ENCODE measurements around the gene PTPN22. TPM values are rescaled to one million over a fixed set of nuclear protein-coding genes. Genes with fewer than 3 reads are reported as not detected.

The PTPN22 gene
- total and polyA plus RNA-seq, 9 of the 15 experiments (the other 6 are each of a cell fraction or from before 2014, with no cell fraction given): 0.45 to 4.6 (median 1.1) TPM

DNA sequence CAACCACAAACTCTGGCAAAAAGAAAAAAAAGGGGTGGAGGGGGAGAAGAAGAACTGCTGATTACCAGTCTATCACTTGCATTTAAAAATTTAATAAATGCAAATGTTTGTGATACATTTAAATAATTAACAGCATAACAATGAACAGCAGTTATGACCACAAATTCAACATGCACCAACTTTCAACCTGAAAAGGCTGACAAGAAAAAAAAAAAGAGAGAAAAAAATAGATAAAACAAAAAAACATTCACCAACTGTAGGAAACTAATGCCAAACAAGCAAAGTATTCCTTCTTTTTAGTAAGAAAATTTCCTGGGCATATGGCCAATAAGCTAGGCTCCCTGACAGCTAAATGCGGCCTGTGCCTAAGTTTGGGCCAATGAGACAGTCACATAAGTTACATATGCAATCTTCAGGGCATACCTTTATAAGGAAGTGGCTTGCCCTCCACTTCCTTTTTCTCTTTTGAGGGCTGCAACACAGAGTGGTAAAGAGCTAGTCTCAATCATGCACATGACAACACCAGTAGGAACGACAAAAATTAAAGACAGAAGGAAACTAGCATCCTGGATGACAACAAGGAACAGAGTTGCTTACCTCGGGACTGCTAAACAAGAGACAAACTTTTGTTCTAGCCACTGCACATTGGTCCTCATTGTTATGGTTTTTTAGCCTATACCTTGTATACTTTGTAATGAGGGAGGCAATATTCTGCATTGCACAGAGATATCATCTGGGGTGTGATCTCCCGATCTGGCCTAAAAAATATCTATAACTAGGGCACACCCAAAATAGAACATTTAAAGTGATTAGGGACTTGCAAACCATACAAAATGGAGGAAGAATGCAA, 88.0 kb downstream of the PTPN22 start (continued):
- no peak for TF ChIP-seq KDM5B (IDR thresholded peaks at IDR 0.05; ENCODE audit: insufficient replicate concordance, low read depth, low read length)
- TF ChIP-seq SMAD2 (IDR thresholded peaks at IDR 0.05; ENCODE audit: low read depth, low read length): no peak
- peak; percentile 35; the same call in 1 of the 2 replicates for TF ChIP-seq TRIM28 (IDR thresholded peaks at IDR 0.05)
- TF ChIP-seq, protein P1, sequence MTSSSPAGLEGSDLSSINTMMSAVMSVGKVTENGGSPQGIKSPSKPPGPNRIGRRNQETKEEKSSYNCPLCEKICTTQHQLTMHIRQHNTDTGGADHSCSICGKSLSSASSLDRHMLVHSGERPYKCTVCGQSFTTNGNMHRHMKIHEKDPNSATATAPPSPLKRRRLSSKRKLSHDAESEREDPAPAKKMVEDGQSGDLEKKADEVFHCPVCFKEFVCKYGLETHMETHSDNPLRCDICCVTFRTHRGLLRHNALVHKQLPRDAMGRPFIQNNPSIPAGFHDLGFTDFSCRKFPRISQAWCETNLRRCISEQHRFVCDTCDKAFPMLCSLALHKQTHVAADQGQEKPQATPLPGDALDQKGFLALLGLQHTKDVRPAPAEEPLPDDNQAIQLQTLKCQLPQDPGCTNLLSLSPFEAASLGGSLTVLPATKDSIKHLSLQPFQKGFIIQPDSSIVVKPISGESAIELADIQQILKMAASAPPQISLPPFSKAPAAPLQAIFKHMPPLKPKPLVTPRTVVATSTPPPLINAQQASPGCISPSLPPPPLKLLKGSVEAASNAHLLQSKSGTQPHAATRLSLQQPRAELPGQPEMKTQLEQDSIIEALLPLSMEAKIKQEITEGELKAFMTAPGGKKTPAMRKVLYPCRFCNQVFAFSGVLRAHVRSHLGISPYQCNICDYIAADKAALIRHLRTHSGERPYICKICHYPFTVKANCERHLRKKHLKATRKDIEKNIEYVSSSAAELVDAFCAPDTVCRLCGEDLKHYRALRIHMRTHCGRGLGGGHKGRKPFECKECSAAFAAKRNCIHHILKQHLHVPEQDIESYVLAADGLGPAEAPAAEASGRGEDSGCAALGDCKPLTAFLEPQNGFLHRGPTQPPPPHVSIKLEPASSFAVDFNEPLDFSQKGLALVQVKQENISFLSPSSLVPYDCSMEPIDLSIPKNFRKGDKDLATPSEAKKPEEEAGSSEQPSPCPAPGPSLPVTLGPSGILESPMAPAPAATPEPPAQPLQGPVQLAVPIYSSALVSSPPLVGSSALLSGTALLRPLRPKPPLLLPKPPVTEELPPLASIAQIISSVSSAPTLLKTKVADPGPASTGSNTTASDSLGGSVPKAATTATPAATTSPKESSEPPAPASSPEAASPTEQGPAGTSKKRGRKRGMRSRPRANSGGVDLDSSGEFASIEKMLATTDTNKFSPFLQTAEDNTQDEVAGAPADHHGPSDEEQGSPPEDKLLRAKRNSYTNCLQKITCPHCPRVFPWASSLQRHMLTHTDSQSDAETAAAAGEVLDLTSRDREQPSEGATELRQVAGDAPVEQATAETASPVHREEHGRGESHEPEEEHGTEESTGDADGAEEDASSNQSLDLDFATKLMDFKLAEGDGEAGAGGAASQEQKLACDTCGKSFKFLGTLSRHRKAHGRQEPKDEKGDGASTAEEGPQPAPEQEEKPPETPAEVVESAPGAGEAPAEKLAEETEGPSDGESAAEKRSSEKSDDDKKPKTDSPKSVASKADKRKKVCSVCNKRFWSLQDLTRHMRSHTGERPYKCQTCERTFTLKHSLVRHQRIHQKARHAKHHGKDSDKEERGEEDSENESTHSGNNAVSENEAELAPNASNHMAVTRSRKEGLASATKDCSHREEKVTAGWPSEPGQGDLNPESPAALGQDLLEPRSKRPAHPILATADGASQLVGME (CRISPR knock-in tag; IDR thresholded peaks at IDR 0.05): no peak
- TF ChIP-seq SPI1 (IDR thresholded peaks at IDR 0.05; ENCODE audit: borderline replicate concordance, low read depth, low read length): peak; percentile 99
- no peak for TF ChIP-seq HNRNPUL1 (IDR thresholded peaks at IDR 0.05; ENCODE audit: low read length)
- TF ChIP-seq ZBTB1 (CRISPR knock-in tag; IDR thresholded peaks at IDR 0.05; ENCODE audit: borderline replicate concordance, low read depth): no peak
- no peak for TF ChIP-seq ZNF785 (CRISPR knock-in tag; IDR thresholded peaks at IDR 0.05)
- TF ChIP-seq HNRNPL (IDR thresholded peaks at IDR 0.05; ENCODE audit: low read depth, low read length): no peak
- TF ChIP-seq, protein P2, sequence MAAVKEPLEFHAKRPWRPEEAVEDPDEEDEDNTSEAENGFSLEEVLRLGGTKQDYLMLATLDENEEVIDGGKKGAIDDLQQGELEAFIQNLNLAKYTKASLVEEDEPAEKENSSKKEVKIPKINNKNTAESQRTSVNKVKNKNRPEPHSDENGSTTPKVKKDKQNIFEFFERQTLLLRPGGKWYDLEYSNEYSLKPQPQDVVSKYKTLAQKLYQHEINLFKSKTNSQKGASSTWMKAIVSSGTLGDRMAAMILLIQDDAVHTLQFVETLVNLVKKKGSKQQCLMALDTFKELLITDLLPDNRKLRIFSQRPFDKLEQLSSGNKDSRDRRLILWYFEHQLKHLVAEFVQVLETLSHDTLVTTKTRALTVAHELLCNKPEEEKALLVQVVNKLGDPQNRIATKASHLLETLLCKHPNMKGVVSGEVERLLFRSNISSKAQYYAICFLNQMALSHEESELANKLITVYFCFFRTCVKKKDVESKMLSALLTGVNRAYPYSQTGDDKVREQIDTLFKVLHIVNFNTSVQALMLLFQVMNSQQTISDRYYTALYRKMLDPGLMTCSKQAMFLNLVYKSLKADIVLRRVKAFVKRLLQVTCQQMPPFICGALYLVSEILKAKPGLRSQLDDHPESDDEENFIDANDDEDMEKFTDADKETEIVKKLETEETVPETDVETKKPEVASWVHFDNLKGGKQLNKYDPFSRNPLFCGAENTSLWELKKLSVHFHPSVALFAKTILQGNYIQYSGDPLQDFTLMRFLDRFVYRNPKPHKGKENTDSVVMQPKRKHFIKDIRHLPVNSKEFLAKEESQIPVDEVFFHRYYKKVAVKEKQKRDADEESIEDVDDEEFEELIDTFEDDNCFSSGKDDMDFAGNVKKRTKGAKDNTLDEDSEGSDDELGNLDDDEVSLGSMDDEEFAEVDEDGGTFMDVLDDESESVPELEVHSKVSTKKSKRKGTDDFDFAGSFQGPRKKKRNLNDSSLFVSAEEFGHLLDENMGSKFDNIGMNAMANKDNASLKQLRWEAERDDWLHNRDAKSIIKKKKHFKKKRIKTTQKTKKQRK (IDR thresholded peaks at IDR 0.05; ENCODE audit: borderline replicate concordance, low read depth, low read length): no peak
- TF ChIP-seq, protein P3, sequence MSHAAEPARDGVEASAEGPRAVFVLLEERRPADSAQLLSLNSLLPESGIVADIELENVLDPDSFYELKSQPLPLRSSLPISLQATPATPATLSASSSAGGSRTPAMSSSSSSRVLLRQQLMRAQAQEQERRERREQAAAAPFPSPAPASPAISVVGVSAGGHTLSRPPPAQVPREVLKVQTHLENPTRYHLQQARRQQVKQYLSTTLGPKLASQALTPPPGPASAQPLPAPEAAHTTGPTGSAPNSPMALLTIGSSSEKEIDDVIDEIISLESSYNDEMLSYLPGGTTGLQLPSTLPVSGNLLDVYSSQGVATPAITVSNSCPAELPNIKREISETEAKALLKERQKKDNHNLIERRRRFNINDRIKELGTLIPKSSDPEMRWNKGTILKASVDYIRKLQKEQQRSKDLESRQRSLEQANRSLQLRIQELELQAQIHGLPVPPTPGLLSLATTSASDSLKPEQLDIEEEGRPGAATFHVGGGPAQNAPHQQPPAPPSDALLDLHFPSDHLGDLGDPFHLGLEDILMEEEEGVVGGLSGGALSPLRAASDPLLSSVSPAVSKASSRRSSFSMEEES (CRISPR knock-in tag; IDR thresholded peaks at IDR 0.05): no peak
- TF ChIP-seq CEBPG (CRISPR knock-in tag; IDR thresholded peaks at IDR 0.05): peak; percentile 58
- TF ChIP-seq CEBPG (tag; conservative IDR thresholded peaks at IDR 0.05 in 1 of 2, IDR thresholded peaks at IDR 0.05 in 1 of 2): no peak
- no peak for TF ChIP-seq ZNF436 (CRISPR knock-in tag; IDR thresholded peaks at IDR 0.05)
- no peak for TF ChIP-seq ZNF780A (CRISPR knock-in tag; IDR thresholded peaks at IDR 0.05)
- TF ChIP-seq ERF (CRISPR knock-in tag; IDR thresholded peaks at IDR 0.05): no peak

All from K562 (cell line).